Liver (tissue), 9 donors: ENCODE data around the gene SLC9B2. TPM values are rescaled to one million over a fixed set of nuclear protein-coding genes. Genes with fewer than 3 reads are reported as not detected.

Experiments used
- DNase-seq: peaks from one replicate; pipeline ENCODE4 v3.0.0-alpha.2; 2017; ENCODE audit warnings: low spot score
- H3K27ac ChIP-seq, 2 donors: one replicate each; pipeline ENCODE4 v1.7.0; 2013; ENCODE audit warnings: inconsistent platforms in 2 of 2, low read length in 2 of 2, control low read depth in 1 of 2, low read depth in 1 of 2, mild to moderate bottlenecking in 1 of 2
- H3K27me3 ChIP-seq, 4 donors: one replicate each; pipeline versions ENCODE4 v1.6.1 to v1.7.0; 2013; ENCODE audit warnings: low read length in 3 of 4, inconsistent platforms in 1 of 4, mild to moderate bottlenecking in 1 of 4, moderate library complexity in 1 of 4; ENCODE audit not compliant: control insufficient read depth in 4 of 4, insufficient read depth in 4 of 4
- H3K36me3 ChIP-seq, 4 donors: one replicate each; pipeline versions ENCODE4 v1.6.1 to v1.7.0; 2013; ENCODE audit warnings: low read length in 3 of 4, mild to moderate bottlenecking in 3 of 4, low read depth in 1 of 4, moderate library complexity in 1 of 4; ENCODE audit not compliant: control insufficient read depth in 4 of 4, insufficient read depth in 3 of 4
- H3K4me1 ChIP-seq, 4 donors: one replicate each; pipeline versions ENCODE4 v1.6.1 to v1.7.0; 2013; ENCODE audit warnings: low read length in 3 of 4, mild to moderate bottlenecking in 3 of 4, moderate library complexity in 1 of 4; ENCODE audit not compliant: control insufficient read depth in 4 of 4, insufficient read depth in 4 of 4
- H3K4me3 ChIP-seq, 3 donors: one replicate each; pipeline versions ENCODE4 v1.6.1 to v1.7.0; 2013; ENCODE audit warnings: low read length in 3 of 3, control low read depth in 1 of 3, low read depth in 1 of 3, mild to moderate bottlenecking in 1 of 3
- H3K9ac ChIP-seq, 2 donors: one replicate each; pipeline ENCODE4 v1.7.0; 2013; ENCODE audit warnings: low read length in 2 of 2, mild to moderate bottlenecking in 2 of 2, moderate library complexity in 2 of 2, control low read depth in 1 of 2, low read depth in 1 of 2
- H3K9me3 ChIP-seq, 4 donors: one replicate each; pipeline versions ENCODE4 v1.6.1 to v1.7.0; 2013; ENCODE audit warnings: low read length in 3 of 4; ENCODE audit not compliant: control insufficient read depth in 4 of 4
- ATF3 ChIP-seq: IDR thresholded peaks from 2 replicates; pipeline ENCODE4 v1.6.1; 2016; ENCODE audit warnings: antibody characterized with exemption
- CTCF ChIP-seq: fragments of 150-350 bp; IDR thresholded peaks from 2 replicates; pipeline ENCODE4 v1.5.1; 2017; ENCODE audit warnings: improper control_type of control experiment, low read depth, low read length; ENCODE audit not compliant: missing input control
- FOXA2 ChIP-seq: IDR thresholded peaks from 2 replicates; pipeline ENCODE4 v1.6.1; 2016; ENCODE audit warnings: antibody characterized with exemption
- HNF4A ChIP-seq, 2 donors: conservative IDR thresholded peaks; 2 replicates each; pipeline ENCODE4 v1.6.1; 2016; ENCODE audit warnings: antibody characterized with exemption in 2 of 2, mild to moderate bottlenecking in 2 of 2
- JUND ChIP-seq, 2 donors: IDR thresholded peaks; 2 replicates each; pipeline ENCODE4 v1.6.1; 2016; ENCODE audit warnings: antibody characterized with exemption in 2 of 2
- RAD21 ChIP-seq, 2 donors: IDR thresholded peaks; 2 replicates each; pipeline ENCODE4 v1.6.1; 2016; ENCODE audit warnings: antibody characterized with exemption in 2 of 2, mild to moderate bottlenecking in 2 of 2
- REST ChIP-seq: IDR thresholded peaks from 2 replicates; pipeline ENCODE4 v1.6.1; 2016; ENCODE audit warnings: antibody characterized with exemption, mild to moderate bottlenecking
- RXRA ChIP-seq, 2 donors: IDR thresholded peaks; 2 replicates each; pipeline ENCODE4 v1.6.1; 2017 to 2018; ENCODE audit warnings: antibody characterized with exemption in 2 of 2, mild to moderate bottlenecking in 1 of 2
- SP1 ChIP-seq: IDR thresholded peaks from 2 replicates; pipeline ENCODE4 v1.6.1; 2018; ENCODE audit warnings: antibody characterized with exemption, mild to moderate bottlenecking
- TAF1 ChIP-seq: conservative IDR thresholded peaks from 2 replicates; pipeline ENCODE4 v1.6.1; 2016; ENCODE audit warnings: antibody characterized with exemption, mild to moderate bottlenecking
- YY1 ChIP-seq: IDR thresholded peaks from 2 replicates; pipeline ENCODE4 v1.6.1; 2016; ENCODE audit warnings: antibody characterized with exemption, mild to moderate bottlenecking
- WGBS: extraction: QIAGEN DNeasy Blood & Tissue Kit; methylation state at CpG from one replicate; pipeline ENCODE4 v1.1.7; 2013; 5-methylcytosine and 5-hydroxymethylcytosine counted together
- polyA plus RNA-seq, 2 donors: library from polyadenylated mRNA; stranded (reverse) in 1 of 2; unstranded in 1 of 2; fragments of 200-250 nt in 1 of 2; fragments of >200 nt in 1 of 2; fragmentation: Nextera tagmentation in 1 of 2; extraction: Ambion mirVana in 1 of 2; gene quantifications; one replicate each; pipeline versions ENCODE4 v1.2.1 to v1.2.3, GENCODE V29; 2013 to 2015
- total RNA-seq, 2 donors: library from RNA; depleted of rRNA; stranded (reverse); fragments of >200 nt; gene quantifications; one replicate each; pipeline ENCODE4 v1.2.3, GENCODE V29; 2014
- donor health status: healthy.
- donor health status: healthy.
- donor health status: healthy.
- donor health status: healthy.
- donor health status: healthy.

SLC9B2 gene
- total and polyA plus RNA-seq, 4 donors = 23.7 to 47.0 (median 34.5) TPM

- peak overlapping the region; percentile 57 to 98 for H3K9ac ChIP-seq
Measured at GRCh38 chr4:103075894-103076746, 441 bp downstream of the SLC9B2 start.

More at GRCh38 chr4:103075894-103076746, 441 bp downstream of the SLC9B2 start:
- no peaks in the 10 kb centered on the region for H3K9me3 ChIP-seq
- H3K27me3 ChIP-seq = no peaks in the 10 kb centered on the region
- H3K36me3 ChIP-seq = peaks cover 0 to 8% (median 2%) of the 10 kb centered on the region in 4 donors
- WGBS = under 1% methylated on average over 82 of the region's 82 CpGs
- peak; percentile 82 for DNase-seq
- H3K27ac ChIP-seq = peak overlapping the region; percentile 97 to 99
- TF ChIP-seq FOXA2 (no peak), ATF3 (no peak), SP1 (no peak), CTCF (no peak), RAD21 (IDR thresholded peaks at IDR 0.05) (no peak), REST (no peak), RXRA (IDR thresholded peaks at IDR 0.05) (no peak), JUND (IDR thresholded peaks at IDR 0.05) (no peak), YY1 (peak; percentile 39), HNF4A (conservative IDR thresholded peaks at IDR 0.05) (no peak), TAF1 (peak; percentile 8)
- peak overlapping the region; percentile 62 to 78 (median 70) for H3K4me3 ChIP-seq
- peaks cover 0 to 22% (median 10%) of the 10 kb centered on the region in 4 donors for H3K4me1 ChIP-seq
